ENCODE measurements around the gene SCML2.

SCML2 gene

GRCh38 chrX:18290200-18290599 is 64.3 kb downstream of the SCML2 start:
- TF ChIP-seq GATA2 (IDR thresholded peaks at IDR 0.05; ENCODE audit: low read depth, low read length): no peak
- no peak for TF ChIP-seq GATA3 (IDR thresholded peaks at IDR 0.05; ENCODE audit: low read depth, low read length)

- no peak for TF ChIP-seq GATA2 (IDR thresholded peaks at IDR 0.05; ENCODE audit: low read depth, low read length)
- no peak for TF ChIP-seq GATA3 (IDR thresholded peaks at IDR 0.05; ENCODE audit: low read depth, low read length)
Observed at GRCh38 chrX:18288716-18289115, 65.8 kb downstream of the SCML2 start.

GRCh38 chrX:18286322-18286831 is 68.1 kb downstream of the SCML2 start:
- no peak for TF ChIP-seq GATA3 (IDR thresholded peaks at IDR 0.05; ENCODE audit: low read depth, low read length)
- TF ChIP-seq GATA2 (IDR thresholded peaks at IDR 0.05; ENCODE audit: low read depth, low read length): no peak

- no peak for TF ChIP-seq GATA2 (IDR thresholded peaks at IDR 0.05; ENCODE audit: low read depth, low read length)
- no peak for TF ChIP-seq GATA3 (IDR thresholded peaks at IDR 0.05; ENCODE audit: low read depth, low read length)
Observed at GRCh38 chrX:18278449-18278848, 76.0 kb downstream of the SCML2 start.

- TF ChIP-seq GATA3 (IDR thresholded peaks at IDR 0.05; ENCODE audit: low read depth, low read length) (no peak), GATA2 (IDR thresholded peaks at IDR 0.05; ENCODE audit: low read depth, low read length) (no peak)
Observed at GRCh38 chrX:18272222-18272621, 82.3 kb downstream of the SCML2 start.

GRCh38 chrX:18271725-18272124 is 82.8 kb downstream of the SCML2 start:
- TF ChIP-seq GATA2 (IDR thresholded peaks at IDR 0.05; ENCODE audit: low read depth, low read length) (no peak), GATA3 (IDR thresholded peaks at IDR 0.05; ENCODE audit: low read depth, low read length) (no peak)

GRCh38 chrX:18271309-18271708 is 83.2 kb downstream of the SCML2 start:
- TF ChIP-seq GATA2 (IDR thresholded peaks at IDR 0.05; ENCODE audit: low read depth, low read length) (no peak), GATA3 (IDR thresholded peaks at IDR 0.05; ENCODE audit: low read depth, low read length) (no peak)

- TF ChIP-seq GATA2 (IDR thresholded peaks at IDR 0.05; ENCODE audit: low read depth, low read length) (no peak), GATA3 (IDR thresholded peaks at IDR 0.05; ENCODE audit: low read depth, low read length) (no peak)
Observed at GRCh38 chrX:18255059-18255458, 99.4 kb downstream of the SCML2 start.

- TF ChIP-seq GATA2 (IDR thresholded peaks at IDR 0.05; ENCODE audit: low read depth, low read length) (no peak), GATA3 (IDR thresholded peaks at IDR 0.05; ENCODE audit: low read depth, low read length) (no peak)
Observed at GRCh38 chrX:18252644-18253359, 101.7 kb downstream of the SCML2 start.

- no peak for TF ChIP-seq GATA3 (IDR thresholded peaks at IDR 0.05; ENCODE audit: low read depth, low read length)
- no peak for TF ChIP-seq GATA2 (IDR thresholded peaks at IDR 0.05; ENCODE audit: low read depth, low read length)
Observed at GRCh38 chrX:18228069-18228468, 126.4 kb downstream of the SCML2 start.

- TF ChIP-seq GATA3 (IDR thresholded peaks at IDR 0.05; ENCODE audit: low read depth, low read length) (no peak), GATA2 (IDR thresholded peaks at IDR 0.05; ENCODE audit: low read depth, low read length) (no peak)
Observed at GRCh38 chrX:18227458-18227857, 127.0 kb downstream of the SCML2 start.

GRCh38 chrX:18220786-18221185 is 133.7 kb downstream of the SCML2 start, which contains the start of gene BEND2:
BEND2 (minus strand) TSS chrX:18220886; CDS start chrX:18220750, 136 bp downstream.
- TF ChIP-seq GATA2 (IDR thresholded peaks at IDR 0.05; ENCODE audit: low read depth, low read length): no peak
- no peak for TF ChIP-seq GATA3 (IDR thresholded peaks at IDR 0.05; ENCODE audit: low read depth, low read length)

GRCh38 chrX:18210470-18210869 is 144.0 kb downstream of the SCML2 start:
- no peak for TF ChIP-seq GATA2 (IDR thresholded peaks at IDR 0.05; ENCODE audit: low read depth, low read length)
- no peak for TF ChIP-seq GATA3 (IDR thresholded peaks at IDR 0.05; ENCODE audit: low read depth, low read length)

GRCh38 chrX:18206657-18207056 is 147.8 kb downstream of the SCML2 start:
- no peak for TF ChIP-seq GATA2 (IDR thresholded peaks at IDR 0.05; ENCODE audit: low read depth, low read length)
- no peak for TF ChIP-seq GATA3 (IDR thresholded peaks at IDR 0.05; ENCODE audit: low read depth, low read length)

- TF ChIP-seq GATA2 (IDR thresholded peaks at IDR 0.05; ENCODE audit: low read depth, low read length) (no peak), GATA3 (IDR thresholded peaks at IDR 0.05; ENCODE audit: low read depth, low read length) (no peak)
Observed at GRCh38 chrX:18203631-18204030, 150.9 kb downstream of the SCML2 start.

Measured in SH-SY5Y (cell line).